Progenitor cell of endocrine pancreas (in vitro differentiated cells): ENCODE data around the gene GNLY. TPM values are rescaled to one million over a fixed set of nuclear protein-coding genes. Genes with fewer than 3 reads are reported as not detected.

Experiments
- DNase-seq: peaks from one replicate; pipeline ENCODE4 v3.0.0; 2021; ENCODE audit warnings: low spot score; ENCODE audit not compliant: unreplicated experiment
- H3K27ac Mint-ChIP-seq: 2 replicates; pipeline ENCODE4 v1.8.0; 2021; ENCODE audit warnings: mild to moderate bottlenecking, moderate library complexity, mixed read lengths
- H3K27me3 Mint-ChIP-seq: 2 replicates; pipeline ENCODE4 v1.8.0; 2021; ENCODE audit warnings: mixed read lengths
- H3K36me3 Mint-ChIP-seq: 2 replicates; pipeline ENCODE4 v1.8.0; 2022; ENCODE audit warnings: mixed read lengths; ENCODE audit not compliant: insufficient read depth
- H3K4me1 Mint-ChIP-seq: 2 replicates; pipeline ENCODE4 v1.8.0; 2021; ENCODE audit warnings: low read depth, mixed read lengths
- H3K4me3 Mint-ChIP-seq: 2 replicates; pipeline ENCODE4 v1.8.0; 2021; ENCODE audit warnings: low read depth, mild to moderate bottlenecking, moderate library complexity, mixed read lengths
- H3K9me3 Mint-ChIP-seq: 2 replicates; pipeline ENCODE4 v1.8.0; 2021; ENCODE audit warnings: low read depth, mixed read lengths
- CTCF ChIP-seq: fragments of 200-600 bp; sonication (generic); IDR thresholded peaks from one replicate; pipeline ENCODE4 v1.5.0; 2021; ENCODE audit warnings: antibody characterized with exemption, mild to moderate bottlenecking; ENCODE audit not compliant: unreplicated experiment
- total RNA-seq: library from RNA; stranded (reverse); gene quantifications from 2 replicates; pipeline ENCODE4 v1.2.1, GENCODE V29; 2021

Gene GNLY
- total RNA-seq, 1 donor from 2014 or later, result not detected

DNA sequence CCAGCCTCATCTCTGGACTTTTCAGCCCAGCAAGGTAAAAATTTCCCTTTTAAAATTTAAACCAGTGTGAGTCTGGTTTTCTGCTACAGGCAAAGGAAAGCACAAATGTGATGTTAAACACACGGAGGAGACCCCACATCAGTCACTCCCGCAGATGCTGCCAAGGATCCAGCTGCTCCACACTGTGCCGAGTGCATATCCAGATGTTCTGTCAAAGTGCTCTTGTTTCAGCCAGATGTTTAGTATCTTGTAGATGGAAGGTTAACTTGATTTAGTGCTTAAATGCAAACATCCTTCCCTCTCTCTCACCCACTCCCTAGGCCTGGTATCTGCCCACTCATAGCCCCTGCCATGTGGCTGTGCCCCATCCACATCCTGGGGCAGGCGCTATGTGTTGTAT lies 43.8 kb downstream of the GNLY start:
- Mint-ChIP-seq H3K9me3 (no peaks in the 10 kb centered on the region), H3K27ac (no peak overlapping the region), H3K4me1 (peaks cover 17% of the 10 kb centered on the region), H3K36me3 (no peaks in the 10 kb centered on the region), H3K27me3 (peaks cover 22% of the 10 kb centered on the region), H3K4me3 (no peak overlapping the region)
- DNase-seq, result no peak
- TF ChIP-seq CTCF, result no peak

GRCh38 chr2:85740193-85740592 lies 46.0 kb downstream of the GNLY start:
- peaks cover 26% of the 10 kb centered on the region for H3K27me3 Mint-ChIP-seq
- no peak overlapping the region for H3K4me3 Mint-ChIP-seq
- no peak for TF ChIP-seq CTCF
- DNase-seq, result no peak
- no peak overlapping the region for H3K27ac Mint-ChIP-seq
- H3K9me3 Mint-ChIP-seq, result no peaks in the 10 kb centered on the region
- H3K4me1 Mint-ChIP-seq, result peaks cover 20% of the 10 kb centered on the region
- no peaks in the 10 kb centered on the region for H3K36me3 Mint-ChIP-seq

DNA sequence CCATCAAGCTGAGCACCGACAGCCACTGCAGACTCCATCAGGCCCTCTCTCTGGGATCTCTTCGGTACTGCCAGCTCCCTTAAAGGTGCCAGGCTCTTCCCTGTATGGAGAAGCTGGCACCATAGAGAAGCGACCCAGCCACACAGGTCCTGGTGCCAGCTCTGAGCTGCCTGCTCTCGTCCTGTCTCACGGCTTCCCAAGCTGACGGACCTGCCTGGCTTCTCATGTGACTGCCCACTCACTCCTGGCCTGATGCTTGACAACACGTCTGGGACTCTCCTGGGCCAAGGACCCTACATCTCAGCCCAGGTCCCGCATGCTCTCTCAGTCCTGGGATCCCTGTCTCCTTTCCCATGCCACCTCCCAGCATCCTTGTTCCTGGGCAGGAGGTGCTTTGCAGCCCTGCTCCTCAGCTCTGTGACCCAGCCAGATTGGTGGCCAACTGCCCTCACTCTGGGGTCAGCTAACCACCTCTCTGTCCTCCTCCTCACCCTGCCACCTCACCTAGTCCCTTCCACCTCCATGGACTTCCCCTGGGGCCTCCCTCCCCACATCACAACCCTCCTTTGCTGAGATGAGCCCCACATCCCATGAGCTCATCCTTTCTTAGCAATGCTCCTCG lies 47.2 kb downstream of the GNLY start:
- no peak overlapping the region for H3K4me3 Mint-ChIP-seq
- no peak for TF ChIP-seq CTCF
- no peak for DNase-seq
- H3K4me1 Mint-ChIP-seq, result peaks cover 20% of the 10 kb centered on the region
- H3K27me3 Mint-ChIP-seq, result peaks cover 34% of the 10 kb centered on the region
- no peaks in the 10 kb centered on the region for H3K9me3 Mint-ChIP-seq
- no peaks in the 10 kb centered on the region for H3K36me3 Mint-ChIP-seq
- peak overlapping the region; percentile 71 for H3K27ac Mint-ChIP-seq

- peaks cover 20% of the 10 kb centered on the region for H3K4me1 Mint-ChIP-seq
- peaks cover 35% of the 10 kb centered on the region for H3K27me3 Mint-ChIP-seq
- no peaks in the 10 kb centered on the region for H3K36me3 Mint-ChIP-seq
- no peak for TF ChIP-seq CTCF
- peak overlapping the region; percentile 92 for H3K27ac Mint-ChIP-seq
- DNase-seq, result no peak
- no peaks in the 10 kb centered on the region for H3K9me3 Mint-ChIP-seq
- peak overlapping the region; percentile 43 for H3K4me3 Mint-ChIP-seq
These were observed 47.8 kb downstream of the GNLY start for GRCh38 chr2:85741833-85742455.

DNA sequence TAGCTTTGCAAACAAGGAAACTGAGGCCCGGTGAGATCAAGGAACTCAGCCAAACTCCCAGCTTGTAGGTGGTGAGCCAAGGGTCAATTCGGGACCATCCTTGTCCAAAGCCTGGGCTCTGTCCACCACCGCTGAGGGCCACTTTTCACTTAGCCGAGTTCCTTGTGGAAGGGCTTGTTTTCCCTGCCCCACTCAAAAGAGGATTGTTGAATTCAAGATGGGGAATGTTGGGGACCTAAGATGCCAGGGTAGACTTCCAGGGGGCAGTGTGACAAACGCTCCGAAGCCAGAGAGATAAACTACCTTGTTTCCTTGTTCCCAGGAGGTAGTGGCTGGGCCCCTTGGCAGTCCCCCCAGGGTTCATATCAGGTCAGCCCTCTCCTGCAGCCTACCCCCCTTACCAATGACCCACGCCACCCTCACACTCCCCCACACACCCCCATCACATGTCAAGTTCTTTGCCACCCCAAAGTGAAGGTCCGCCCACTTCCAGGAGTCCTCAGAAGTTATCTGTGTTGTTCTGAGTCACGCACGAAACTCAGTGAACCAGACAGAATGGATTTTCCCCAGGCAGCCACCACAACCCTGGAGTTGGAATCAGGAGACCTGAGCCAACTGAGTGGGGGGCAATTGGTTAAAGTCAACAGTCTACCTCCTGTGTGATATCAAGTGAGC lies 49.3 kb downstream of the GNLY start:
- Mint-ChIP-seq H3K27ac (no peak overlapping the region), H3K4me1 (peaks cover 20% of the 10 kb centered on the region), H3K9me3 (no peaks in the 10 kb centered on the region), H3K4me3 (no peak overlapping the region), H3K36me3 (no peaks in the 10 kb centered on the region), H3K27me3 (peaks cover 44% of the 10 kb centered on the region)
- no peak for TF ChIP-seq CTCF
- DNase-seq, result no peak
